OCI-LY7 (cell line): ENCODE results near the gene RAPGEF4. TPM values are rescaled to one million over a fixed set of nuclear protein-coding genes. Genes with fewer than 3 reads are reported as not detected.

Experiments
- BruUV-seq: library from RNA; stranded (reverse); fragments of 400-500 nt; replicated peaks from 2 replicates; lab custom pipeline; 2021; lab: Mats Ljungman, UMichigan
- CTCF ChIA-PET: fragments of 300-600 bp; sonication (Branson Sonifier 250); formaldehyde crosslinking; loops from one replicate; lab custom pipeline; 2022; ENCODE audit warnings: antibody characterized with exemption; ENCODE audit not compliant: unreplicated experiment; lab: Charles Lee
- POLR2A ChIA-PET: fragments of 300-600 bp; sonication (Branson Sonifier 250); formaldehyde crosslinking; loops from one replicate; lab custom pipeline; 2022; ENCODE audit warnings: antibody characterized with exemption; lab: Charles Lee
- DNase-seq: peaks from one replicate; pipeline ENCODE4 v3.0.0-alpha.2; 2015; ENCODE audit warnings: low spot score
- H2AFZ ChIP-seq: fragments of 200-600 bp; sonication (generic), shearing (Covaris generic); 2 replicates; pipeline ENCODE4 v1.6.1; 2014; ENCODE audit warnings: mild to moderate bottlenecking, antibody characterized with exemption, low read length, moderate library complexity
- H3K27ac ChIP-seq: fragments of 200-600 bp; sonication (generic); 2 replicates; pipeline ENCODE4 v1.5.1; 2014; ENCODE audit warnings: mixed run types, low read depth, mild to moderate bottlenecking, moderate library complexity, low read length, inconsistent platforms; ENCODE audit not compliant: poor library complexity, severe bottlenecking
- H3K36me3 ChIP-seq: fragments of 200-600 bp; sonication (generic); 2 replicates; pipeline ENCODE4 v1.6.1; 2014; ENCODE audit warnings: mild to moderate bottlenecking, antibody characterized with exemption, low read length, moderate library complexity, mixed read lengths; ENCODE audit not compliant: insufficient read depth
- H3K4me1 ChIP-seq: fragments of 200-600 bp; sonication (generic); 2 replicates; pipeline ENCODE4 v1.5.1; 2014; ENCODE audit warnings: mild to moderate bottlenecking, low read length; ENCODE audit not compliant: insufficient read depth, poor library complexity, severe bottlenecking
- H3K4me2 ChIP-seq: fragments of 200-600 bp; sonication (generic); 2 replicates; pipeline ENCODE4 v1.6.1; 2014; ENCODE audit warnings: mild to moderate bottlenecking, low read length
- H3K4me3 ChIP-seq: fragments of 200-600 bp; sonication (generic); 2 replicates; pipeline ENCODE4 v1.5.1; 2014; ENCODE audit warnings: mild to moderate bottlenecking, low read depth, low read length; ENCODE audit not compliant: poor library complexity, severe bottlenecking
- H3K79me2 ChIP-seq: fragments of 200-600 bp; sonication (generic); 2 replicates; pipeline ENCODE4 v1.6.1; 2016; ENCODE audit warnings: low read depth, mild to moderate bottlenecking, low read length, moderate library complexity, mixed read lengths; ENCODE audit not compliant: insufficient read depth
- H3K9me2 ChIP-seq: fragments of 200-600 bp; sonication (generic); 2 replicates; pipeline ENCODE4 v1.6.1; 2016; ENCODE audit warnings: mild to moderate bottlenecking, low read length, mixed read lengths; ENCODE audit not compliant: insufficient read depth
- H3K9me3 ChIP-seq: fragments of 200-600 bp; sonication (generic); 2 replicates; pipeline ENCODE4 v1.6.1; 2014; ENCODE audit warnings: mild to moderate bottlenecking, mixed run types, low read length, mixed read lengths
- H4K20me1 ChIP-seq: fragments of 200-600 bp; sonication (generic); 2 replicates; pipeline ENCODE4 v1.6.1; 2014; ENCODE audit warnings: mild to moderate bottlenecking, antibody characterized with exemption, low read length, moderate library complexity, mixed read lengths; ENCODE audit not compliant: insufficient read depth
- CTCF ChIP-seq: fragments of 200-600 bp; sonication (generic); conservative IDR thresholded peaks from 2 replicates; pipeline ENCODE4 v1.5.1; 2014; ENCODE audit warnings: mild to moderate bottlenecking, antibody characterized with exemption, low read length, moderate library complexity, mixed read lengths
- EZH2phosphoT487 ChIP-seq: fragments of 200-600 bp; sonication (generic); IDR thresholded peaks from 2 replicates; pipeline ENCODE4 v1.6.1; 2018; ENCODE audit warnings: low read depth, borderline replicate concordance, mild to moderate bottlenecking, mixed run types, antibody characterized with exemption, low read length, moderate library complexity, mixed read lengths
- intact Hi-C: fragments of 100-400 bp; cut with micrococcal nuclease; formaldehyde crosslinking; loops from one replicate; pipeline ENCODE4 v1.10.0; 2022; ENCODE audit not compliant: unreplicated experiment
- total RNA-seq, 2 experiments: library from RNA; depleted of rRNA in 1 of 2; stranded (reverse); fragments of >200 nt in 1 of 2; shearing (Covaris generic) in 1 of 2; gene quantifications; 2 replicates each; pipeline ENCODE4 v1.2.3, GENCODE V29; 2014 to 2022

RAPGEF4 gene
- total RNA-seq, 2 experiments from 2014 or later = 0.22 to 0.55 TPM

- CTCF ChIA-PET = interaction anchor here (0.6 kb wide), 1 partner anchor 1548 kb away, joined by 4 read pairs; the partner anchor contains the start of gene WIPF1
- H3K4me2 ChIP-seq = no peak overlapping the region
- no TSS peak for BruUV-seq
These were observed 314.2 kb downstream of the RAPGEF4 start for GRCh38 chr2:173049831-173050230.

GRCh38 chr2:173050684-173051083 is 315.0 kb downstream of the RAPGEF4 start:
- TF ChIP-seq CTCF (no peak), EZH2phosphoT487 (no peak)
- ChIA-PET CTCF (no interaction called here), POLR2A (no interaction called here)
- Histone ChIP-seq H2AFZ (no peak overlapping the region), H3K4me1 (no peaks in the 10 kb centered on the region), H3K4me3 (no peak overlapping the region), H3K79me2 (no peaks in the 10 kb centered on the region), H3K9me3 (no peaks in the 10 kb centered on the region), H4K20me1 (no peaks in the 10 kb centered on the region), H3K4me2 (no peak overlapping the region), H3K36me3 (no peaks in the 10 kb centered on the region), H3K9me2 (no peaks in the 10 kb centered on the region), H3K27ac (no peak overlapping the region)
- no peak for DNase-seq
- intact Hi-C loops = no loop called here
- BruUV-seq = no TSS peak

More at GRCh38 chr2:173049831-173050230, 314.2 kb downstream of the RAPGEF4 start:
- no peak for DNase-seq
- Histone ChIP-seq H3K79me2 (no peaks in the 10 kb centered on the region), H3K4me3 (no peak overlapping the region), H3K4me1 (no peaks in the 10 kb centered on the region), H4K20me1 (no peaks in the 10 kb centered on the region), H3K36me3 (no peaks in the 10 kb centered on the region), H3K9me2 (no peaks in the 10 kb centered on the region), H3K27ac (no peak overlapping the region), H2AFZ (no peak overlapping the region), H3K9me3 (no peaks in the 10 kb centered on the region)
- intact Hi-C loops = no loop called here
- POLR2A ChIA-PET = interaction anchor here (0.5 to 1.1 kb wide), 4 partner anchors 12 to 261 kb away, joined by 3 to 4 read pairs (median 3); no protein-coding TSS in a partner anchor
- TF ChIP-seq CTCF = no peak
- no peak for TF ChIP-seq EZH2phosphoT487

- Histone ChIP-seq H2AFZ (no peak overlapping the region), H3K79me2 (no peaks in the 10 kb centered on the region), H4K20me1 (no peaks in the 10 kb centered on the region), H3K4me3 (no peak overlapping the region), H3K4me2 (no peak overlapping the region), H3K36me3 (no peaks in the 10 kb centered on the region), H3K27ac (no peak overlapping the region), H3K9me2 (no peaks in the 10 kb centered on the region), H3K4me1 (no peaks in the 10 kb centered on the region), H3K9me3 (no peaks in the 10 kb centered on the region)
- DNase-seq = no peak
- TF ChIP-seq CTCF (no peak), EZH2phosphoT487 (no peak)
- intact Hi-C loops = no loop called here
- CTCF ChIA-PET = no interaction called here
- no TSS peak for BruUV-seq
- POLR2A ChIA-PET = interaction anchor here (0.7 kb wide), 1 partner anchor 27 kb away, joined by 3 read pairs; no protein-coding TSS in a partner anchor
These were observed 316.0 kb downstream of the RAPGEF4 start for GRCh38 chr2:173051463-173052215.
